HG03025 (cell line): ENCODE data around the gene LDLRAD4.
"Not testable (repeated sequence)": the region's sequence is repeated elsewhere in the genome, so short reads cannot be mapped to it uniquely, and the experiment has no call there.

Experiments
- ATAC-seq: cut with Tn5 transposase; IDR thresholded peaks from one replicate; pipeline ENCODE4 v1.9.1; 2021; ENCODE audit warnings: mild to moderate bottlenecking, moderate library complexity; ENCODE audit not compliant: unreplicated experiment, low FRiP score

The LDLRAD4 gene

GRCh38 chr18:13320891-13321425 is 102.4 kb downstream of the LDLRAD4 start:
- no peak for ATAC-seq

GRCh38 chr18:13321923-13322322 is 103.4 kb downstream of the LDLRAD4 start:
- no peak for ATAC-seq

GRCh38 chr18:13323186-13323585 is 104.6 kb downstream of the LDLRAD4 start:
- ATAC-seq, result no peak

GRCh38 chr18:13324880-13325279 is 106.3 kb downstream of the LDLRAD4 start:
- no peak for ATAC-seq

- ATAC-seq, result no peak
Observed at GRCh38 chr18:13328213-13328612, 109.7 kb downstream of the LDLRAD4 start.

- ATAC-seq, result no peak
Observed at GRCh38 chr18:13330996-13331395, 112.4 kb downstream of the LDLRAD4 start.

- no peak for ATAC-seq
Observed at GRCh38 chr18:13331846-13332245, 113.3 kb downstream of the LDLRAD4 start.

- no peak for ATAC-seq
Observed at GRCh38 chr18:13332874-13333273, 114.3 kb downstream of the LDLRAD4 start.

- ATAC-seq, result no peak
Observed at GRCh38 chr18:13335903-13336302, 117.3 kb downstream of the LDLRAD4 start.

- ATAC-seq, result no peak
Observed at GRCh38 chr18:13336841-13337240, 118.3 kb downstream of the LDLRAD4 start.

GRCh38 chr18:13337369-13337768 is 118.8 kb downstream of the LDLRAD4 start:
- ATAC-seq, result no peak

- ATAC-seq, result no peak
Observed at GRCh38 chr18:13338318-13338717, 119.8 kb downstream of the LDLRAD4 start.

- no peak for ATAC-seq
Observed at GRCh38 chr18:13339653-13340052, 121.1 kb downstream of the LDLRAD4 start.

GRCh38 chr18:13346449-13346848 is 127.9 kb downstream of the LDLRAD4 start:
- not testable (repeated sequence) for ATAC-seq

- no peak for ATAC-seq
Observed at GRCh38 chr18:13353084-13353823, 134.7 kb downstream of the LDLRAD4 start.

- ATAC-seq, result no peak
Observed at GRCh38 chr18:13354402-13354801, 135.8 kb downstream of the LDLRAD4 start.

- ATAC-seq, result no peak
Observed at GRCh38 chr18:13356032-13356431, 137.5 kb downstream of the LDLRAD4 start.

GRCh38 chr18:13357289-13357688 is 138.7 kb downstream of the LDLRAD4 start:
- ATAC-seq, result no peak

GRCh38 chr18:13359210-13359609 is 140.7 kb downstream of the LDLRAD4 start:
- no peak for ATAC-seq

- no peak for ATAC-seq
Observed at GRCh38 chr18:13361431-13361830, 142.9 kb downstream of the LDLRAD4 start.

- no peak for ATAC-seq
Observed at GRCh38 chr18:13362051-13362450, 143.5 kb downstream of the LDLRAD4 start.

GRCh38 chr18:13362607-13363006 is 144.0 kb downstream of the LDLRAD4 start:
- ATAC-seq, result no peak
